Measurements from ENCODE around the gene AUTS2. TPM values are rescaled to one million over a fixed set of nuclear protein-coding genes. Genes with fewer than 3 reads are reported as not detected.
A peak's percentile ranks its signal among the peaks of the same experiment; 100 is the strongest.

AUTS2 gene
- total and polyA plus RNA-seq, 2 donors (not counting 1 experiment from before 2014, with no cell fraction given) = 0.60 to 9.1 TPM

- no peak overlapping the region for H3K4me3 ChIP-seq (replicated peaks in 1 of 4; ENCODE audit: control extremely low read depth in 1 of 4, insufficient read depth in 1 of 4, low read depth in 3 of 4, low read length in 4 of 4)
- no peak overlapping the region for H3K9ac ChIP-seq (ENCODE audit: insufficient read depth, low read length)
- H3K79me2 ChIP-seq (ENCODE audit: control insufficient read depth, insufficient read depth, low read length) = no peaks in the 10 kb centered on the region
- TF ChIP-seq EZH2 (IDR thresholded peaks at IDR 0.05; ENCODE audit: low read length, missing control alignments) (no peak), CTCF (conservative IDR thresholded peaks at IDR 0.05 in 1 of 2, IDR thresholded peaks at IDR 0.05 in 1 of 2; ENCODE audit: low read depth in 1 of 2, low read length in 2 of 2) (no peak)
- H3K4me1 ChIP-seq (ENCODE audit: control insufficient read depth, extremely low read depth, insufficient read depth, low read length) = no peaks in the 10 kb centered on the region
- no peaks in the 10 kb centered on the region for H3K36me3 ChIP-seq (ENCODE audit: control insufficient read depth, insufficient read depth, low read length)
- H3K4me2 ChIP-seq (ENCODE audit: extremely low read depth, insufficient read depth, low read length) = no peak overlapping the region
- H2AFZ ChIP-seq (ENCODE audit: low read length) = no peak overlapping the region
- H3K9me3 ChIP-seq (ENCODE audit: control insufficient read depth, insufficient read depth, low read depth, low read length) = no peaks in the 10 kb centered on the region
- H4K20me1 ChIP-seq (ENCODE audit: control insufficient read depth, extremely low read depth, insufficient read depth, low read length) = no peaks in the 10 kb centered on the region
- H3K27me3 ChIP-seq (ENCODE audit: control insufficient read depth, insufficient read depth, low read length) = no peaks in the 10 kb centered on the region
- H3K27ac ChIP-seq (ENCODE audit: insufficient read depth, low read length) = no peak overlapping the region
- no peak for DNase-seq (ENCODE audit: low read depth in 2 of 2)
These were observed 971.8 kb downstream of the AUTS2 start for GRCh38 chr7:70570029-70570428.

- H3K4me2 ChIP-seq (ENCODE audit: extremely low read depth, insufficient read depth, low read length) = no peak overlapping the region
- H3K79me2 ChIP-seq (ENCODE audit: control insufficient read depth, insufficient read depth, low read length) = no peaks in the 10 kb centered on the region
- no peak overlapping the region for H2AFZ ChIP-seq (ENCODE audit: low read length)
- H3K27me3 ChIP-seq (ENCODE audit: control insufficient read depth, insufficient read depth, low read length) = no peaks in the 10 kb centered on the region
- TF ChIP-seq CTCF (conservative IDR thresholded peaks at IDR 0.05 in 1 of 2, IDR thresholded peaks at IDR 0.05 in 1 of 2; ENCODE audit: low read depth in 1 of 2, low read length in 2 of 2) = no peak
- TF ChIP-seq EZH2 (IDR thresholded peaks at IDR 0.05; ENCODE audit: low read length, missing control alignments) = no peak
- H3K9me3 ChIP-seq (ENCODE audit: control insufficient read depth, insufficient read depth, low read depth, low read length) = no peaks in the 10 kb centered on the region
- no peak overlapping the region for H3K9ac ChIP-seq (ENCODE audit: insufficient read depth, low read length)
- no peaks in the 10 kb centered on the region for H3K4me1 ChIP-seq (ENCODE audit: control insufficient read depth, extremely low read depth, insufficient read depth, low read length)
- no peak for DNase-seq (ENCODE audit: low read depth in 2 of 2)
- H3K4me3 ChIP-seq (replicated peaks in 1 of 4; ENCODE audit: control extremely low read depth in 1 of 4, insufficient read depth in 1 of 4, low read depth in 3 of 4, low read length in 4 of 4) = no peak overlapping the region
- H3K27ac ChIP-seq (ENCODE audit: insufficient read depth, low read length) = no peak overlapping the region
- no peaks in the 10 kb centered on the region for H3K36me3 ChIP-seq (ENCODE audit: control insufficient read depth, insufficient read depth, low read length)
- H4K20me1 ChIP-seq (ENCODE audit: control insufficient read depth, extremely low read depth, insufficient read depth, low read length) = no peaks in the 10 kb centered on the region
These were observed 972.7 kb downstream of the AUTS2 start for GRCh38 chr7:70570961-70571360.

GRCh38 chr7:70571403-70571934 is 973.2 kb downstream of the AUTS2 start:
- H3K9ac ChIP-seq (ENCODE audit: insufficient read depth, low read length) = no peak overlapping the region
- H4K20me1 ChIP-seq (ENCODE audit: control insufficient read depth, extremely low read depth, insufficient read depth, low read length) = no peaks in the 10 kb centered on the region
- H3K4me3 ChIP-seq (replicated peaks in 1 of 4; ENCODE audit: control extremely low read depth in 1 of 4, insufficient read depth in 1 of 4, low read depth in 3 of 4, low read length in 4 of 4) = no peak overlapping the region
- no peaks in the 10 kb centered on the region for H3K36me3 ChIP-seq (ENCODE audit: control insufficient read depth, insufficient read depth, low read length)
- TF ChIP-seq EZH2 (IDR thresholded peaks at IDR 0.05; ENCODE audit: low read length, missing control alignments) = no peak
- TF ChIP-seq CTCF (conservative IDR thresholded peaks at IDR 0.05 in 1 of 2, IDR thresholded peaks at IDR 0.05 in 1 of 2; ENCODE audit: low read depth in 1 of 2, low read length in 2 of 2) = no peak
- H3K27ac ChIP-seq (ENCODE audit: insufficient read depth, low read length) = no peak overlapping the region
- DNase-seq (ENCODE audit: low read depth in 2 of 2) = peak; percentile 33 to 84
- H3K79me2 ChIP-seq (ENCODE audit: control insufficient read depth, insufficient read depth, low read length) = no peaks in the 10 kb centered on the region
- no peaks in the 10 kb centered on the region for H3K4me1 ChIP-seq (ENCODE audit: control insufficient read depth, extremely low read depth, insufficient read depth, low read length)
- no peaks in the 10 kb centered on the region for H3K27me3 ChIP-seq (ENCODE audit: control insufficient read depth, insufficient read depth, low read length)
- H3K9me3 ChIP-seq (ENCODE audit: control insufficient read depth, insufficient read depth, low read depth, low read length) = no peaks in the 10 kb centered on the region
- H2AFZ ChIP-seq (ENCODE audit: low read length) = no peak overlapping the region
- H3K4me2 ChIP-seq (ENCODE audit: extremely low read depth, insufficient read depth, low read length) = no peak overlapping the region
